A549 treated with AZD2906 at 1 μM for 4 hours (cell line): Measurements from ENCODE around the gene NME3. TPM values are rescaled to one million over a fixed set of nuclear protein-coding genes. Genes with fewer than 3 reads are reported as not detected.

ENCODE experiments used
- total RNA-seq: library from RNA; stranded (reverse); fragments of 200-300 nt; extraction: Qiagen RNA extraction; gene quantifications from 5 replicates; pipeline ENCODE4 v1.2.3, GENCODE V29; 2022

The NME3 gene
- total RNA-seq, result 27.8 to 65.4 TPM (median 62.1 TPM) in 5 replicates

DNA sequence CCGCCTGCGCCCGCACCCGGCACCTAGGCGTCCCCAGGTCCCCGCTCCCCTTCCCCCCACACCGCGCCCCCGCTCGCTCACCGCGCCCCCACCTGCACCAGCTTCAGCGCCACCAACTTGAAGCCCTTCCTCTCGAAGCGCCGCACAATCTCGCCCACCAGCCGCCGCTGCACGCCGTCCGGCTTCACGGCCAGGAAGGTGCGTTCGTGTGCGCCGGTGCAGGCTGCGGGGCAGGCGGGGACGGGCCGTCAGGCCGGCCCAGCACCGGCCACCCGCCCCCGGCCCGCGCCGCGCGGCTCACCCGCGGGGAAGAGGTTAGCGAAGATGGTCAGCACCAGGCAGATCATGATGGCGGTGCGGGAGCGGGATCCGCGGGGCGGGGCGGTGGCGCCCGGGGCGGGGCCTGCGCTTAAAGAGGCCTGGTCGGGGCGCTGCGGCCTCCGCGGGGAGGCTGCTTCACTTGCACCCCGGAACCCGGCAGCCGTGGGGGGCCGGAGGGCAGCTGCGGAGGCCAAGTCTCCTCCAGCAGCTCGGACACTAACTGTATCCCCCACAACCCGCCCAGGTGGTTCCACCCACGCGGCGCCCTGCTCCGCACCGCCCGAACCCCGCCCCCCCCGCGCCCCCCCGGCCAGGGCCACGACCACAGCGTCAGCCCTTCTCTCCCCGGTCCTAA, at the start of gene NME3:
Gene NME3, minus strand, starts transcription at position 356 of the 676 bp plus-strand sequence. Its CDS starts 9 bp downstream, at position 347.

DNA sequence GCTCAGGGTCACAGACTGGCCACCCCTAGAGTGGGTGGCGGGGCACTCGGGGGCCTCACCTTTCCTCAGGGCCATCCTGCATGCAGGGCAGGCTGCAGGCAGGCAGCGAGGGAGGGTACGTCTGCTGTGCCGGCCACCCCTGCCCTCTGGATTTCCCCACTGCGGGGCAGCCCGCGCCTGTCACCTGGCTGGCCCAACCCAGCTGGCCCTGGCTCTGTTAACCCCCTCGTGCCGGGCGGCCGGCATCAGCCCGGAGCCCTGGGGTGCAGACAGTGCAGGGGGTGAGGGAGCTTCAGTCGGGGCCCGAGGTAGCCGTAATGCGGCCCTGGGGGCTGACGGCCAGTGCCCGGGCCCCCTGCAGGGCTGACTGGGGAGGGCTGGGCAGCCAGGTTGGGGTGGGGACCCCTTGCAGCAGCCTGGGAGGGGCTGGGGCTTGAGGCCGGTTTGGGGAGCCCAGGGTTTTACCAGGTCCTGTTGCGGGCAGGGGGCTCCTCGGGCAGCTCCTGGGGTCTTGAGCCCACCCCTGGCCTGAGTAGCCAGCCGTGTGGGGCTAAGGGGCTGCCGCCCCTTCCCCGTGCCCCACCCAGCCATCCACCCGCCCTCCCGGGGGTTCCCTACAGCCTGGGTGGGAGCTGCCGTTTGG, 22.4 kb upstream of the NME3 start, which contains the start of gene IGFALS:
Gene IGFALS, minus strand, starts transcription at position 128 of the 643 bp plus-strand sequence. Its CDS starts 53 bp downstream, at position 75.

DNA sequence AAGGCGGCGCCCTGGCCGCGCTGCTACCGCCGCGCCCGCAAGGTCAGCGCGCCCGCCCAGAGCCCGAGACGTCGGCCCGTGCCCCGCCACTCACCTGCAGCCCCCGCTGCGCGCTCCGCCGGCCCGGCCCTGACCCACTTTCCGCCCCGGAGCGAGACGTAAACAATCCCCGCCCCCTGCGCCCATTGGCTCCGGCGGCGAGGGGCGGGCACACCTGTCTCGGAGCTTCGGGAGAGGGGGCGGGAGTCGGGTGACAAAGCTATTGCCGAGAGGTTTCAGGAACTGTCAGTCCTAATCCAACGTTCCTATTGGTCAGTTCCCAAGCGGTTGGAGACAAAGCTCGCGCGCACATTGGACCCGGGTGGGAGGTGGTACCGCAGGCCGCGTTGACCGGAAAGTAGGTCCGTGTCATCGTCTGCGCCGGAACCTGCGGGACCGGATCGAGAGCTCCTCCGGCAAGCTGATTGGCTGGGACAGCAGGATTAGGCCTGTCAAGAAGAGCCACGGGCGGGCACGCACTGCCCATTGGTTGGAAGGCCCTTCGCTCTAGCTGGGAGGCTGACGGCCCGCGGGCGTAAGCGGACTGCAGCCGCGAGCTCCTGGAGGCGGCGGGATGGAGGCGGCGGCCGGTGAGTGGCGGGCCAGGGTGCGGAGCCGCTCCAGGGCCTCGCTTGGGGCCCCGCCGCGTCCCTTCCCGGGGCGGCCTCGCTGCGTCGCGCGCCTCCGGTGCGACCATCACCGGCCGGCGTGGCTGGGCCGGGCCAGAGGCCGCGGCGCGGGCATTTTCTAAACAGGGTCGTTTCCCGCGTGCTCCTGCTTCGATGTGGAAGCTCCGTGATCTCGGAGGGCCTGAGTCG, 11.3 kb upstream of the NME3 start, which contains the start of the genes NUBP2 and SPSB3:
Gene NUBP2, plus strand, starts transcription at position 553 of the 857 bp plus-strand sequence. Its CDS starts 61 bp downstream, at position 614.
Gene SPSB3, minus strand, starts transcription at position 164 of the 857 bp plus-strand sequence. CDS start 1,088 bp downstream, outside the sequence.

DNA sequence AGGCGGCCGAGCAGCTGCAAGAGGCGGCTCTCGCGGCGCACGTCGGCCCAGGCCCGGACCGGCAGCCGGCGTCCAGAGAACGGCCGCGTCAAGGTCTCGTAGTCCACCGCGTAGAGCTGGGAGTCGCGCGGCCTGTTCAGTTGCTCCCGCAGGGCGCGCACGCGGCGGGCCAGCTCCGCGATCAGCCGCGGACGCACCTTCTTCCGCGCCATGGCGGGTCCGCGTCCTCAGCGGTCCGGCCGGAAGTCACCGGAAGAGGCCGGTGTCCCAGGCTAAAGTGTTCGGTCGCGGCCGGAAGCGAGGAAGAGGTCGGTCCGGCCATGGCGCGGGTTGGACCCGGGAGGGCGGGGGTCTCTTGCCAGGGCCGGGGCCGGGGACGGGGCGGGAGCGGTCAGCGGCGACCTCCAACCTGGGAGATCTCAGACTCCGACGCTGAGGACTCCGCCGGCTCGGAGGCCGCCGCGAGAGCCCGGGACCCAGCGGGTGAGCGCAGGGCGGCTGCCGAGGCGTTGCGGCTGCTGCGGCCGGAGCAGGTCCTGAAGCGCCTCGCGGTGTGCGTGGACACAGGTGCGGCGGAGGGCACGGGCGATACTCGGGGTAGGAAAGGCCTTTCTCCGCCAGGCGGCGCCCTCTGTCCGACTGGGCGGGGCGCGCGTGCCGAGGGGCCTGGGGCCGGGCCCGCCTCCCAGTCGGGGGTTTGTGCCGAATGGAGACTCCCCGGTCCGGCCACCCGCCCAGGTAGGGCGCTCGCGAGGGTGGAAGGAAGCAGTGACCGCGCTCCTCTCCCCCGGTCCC, 1.8 kb upstream of the NME3 start, which contains the start of gene MRPS34:
Gene MRPS34, minus strand, starts transcription at position 227 of the 795 bp plus-strand sequence. Its CDS starts 15 bp downstream, at position 212.

DNA sequence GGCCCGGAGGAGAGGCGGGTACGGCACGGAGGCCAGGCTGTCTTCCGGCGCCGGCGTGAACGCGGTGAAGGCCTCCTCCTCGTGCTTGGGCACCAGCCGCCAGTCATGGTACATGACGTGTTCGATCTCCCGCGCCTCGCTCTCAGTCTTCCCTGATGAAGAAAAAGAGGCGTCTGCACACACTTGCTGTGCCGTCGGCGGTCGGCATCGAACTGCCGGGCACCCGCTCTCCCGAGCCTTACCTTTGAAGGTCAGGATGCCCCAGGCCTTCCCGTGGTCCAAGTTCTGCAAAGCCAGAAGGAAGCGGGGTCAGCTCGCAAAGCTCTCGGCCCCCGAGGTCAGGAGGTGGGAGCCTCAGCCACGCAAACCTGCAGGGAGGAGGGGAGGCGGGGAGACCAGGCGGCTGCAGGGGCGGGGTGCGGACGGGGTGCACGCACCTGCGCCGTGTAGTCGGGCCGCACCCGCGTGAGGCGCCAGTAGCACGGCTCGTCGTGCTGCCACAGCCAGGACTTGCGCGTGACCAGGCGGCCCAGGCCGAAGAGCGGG, 1.1 kb upstream of the NME3 start, which contains the start of gene EME2:
Gene EME2, plus strand, starts transcription at position 449 of the 546 bp plus-strand sequence. CDS start 418 bp downstream, outside the sequence.

Other genes starting within 250 kb of the NME3 start
- gene TMEM204, start 237.9 kb downstream of the NME3 start, total RNA-seq, result 0.08 to 0.11 TPM (median 0.09 TPM) in 4 of 5 replicates, not detected in the other
- 7.5 to 9.6 TPM (median 8.9 TPM) in 5 replicates for gene IFT140, start 159.5 kb downstream of the NME3 start, total RNA-seq
- gene CRAMP1, start 159.2 kb downstream of the NME3 start, total RNA-seq, result 12.9 to 15.9 TPM (median 14.6 TPM) in 5 replicates
- gene JPT2, start 93.3 kb downstream of the NME3 start, total RNA-seq, result 159 to 225 TPM (median 167 TPM) in 5 replicates
- 33.2 to 65.4 TPM (median 50.0 TPM) in 5 replicates for gene MAPK8IP3, start 65.3 kb downstream of the NME3 start, total RNA-seq
- gene EME2, start 1.3 kb upstream of the NME3 start, total RNA-seq, result 5.9 to 12.6 TPM (median 8.3 TPM) in 5 replicates
- gene MRPS34, start 1.6 kb upstream of the NME3 start, total RNA-seq, result 151 to 264 TPM (median 250 TPM) in 5 replicates
- gene SPSB3, start 11.0 kb upstream of the NME3 start, total RNA-seq, result 19.3 to 30.3 TPM (median 29.5 TPM) in 5 replicates
- gene NUBP2, start 11.4 kb upstream of the NME3 start, total RNA-seq, result 60.7 to 88.7 TPM (median 83.0 TPM) in 5 replicates
- gene IGFALS, start 22.2 kb upstream of the NME3 start, total RNA-seq, result 0.03 to 0.18 TPM (median 0.06 TPM) in 4 of 5 replicates, not detected in the other
- 57.8 to 76.0 TPM (median 74.4 TPM) in 5 replicates for gene HAGH, start 55.3 kb upstream of the NME3 start, total RNA-seq
- 46.8 to 52.1 TPM (median 49.6 TPM) in 5 replicates for gene FAHD1, start 55.7 kb upstream of the NME3 start, total RNA-seq
- gene MEIOB, start 100.6 kb upstream of the NME3 start, total RNA-seq, result 1.2 to 2.2 TPM (median 1.4 TPM) in 5 replicates
- gene HS3ST6, start 146.9 kb upstream of the NME3 start, total RNA-seq, result 1.1 to 2.1 TPM (median 2.0 TPM) in 5 replicates
- gene MSRB1, start 171.7 kb upstream of the NME3 start, total RNA-seq, result 32.5 to 43.0 TPM (median 42.2 TPM) in 5 replicates
- 0.09 to 0.11 TPM (median 0.10 TPM) in 3 of 5 replicates, not detected in the others for gene RPL3L, start 183.1 kb upstream of the NME3 start, total RNA-seq
- 247 to 295 TPM (median 252 TPM) in 5 replicates for gene NDUFB10, start 188.0 kb upstream of the NME3 start, total RNA-seq
- gene RPS2, start 193.3 kb upstream of the NME3 start, total RNA-seq, result 3,695 to 5,624 TPM (median 5,467 TPM) in 5 replicates
- not detected in 5 replicates for gene RNF151, start 195.3 kb upstream of the NME3 start, total RNA-seq
- gene TBL3, start 200.5 kb upstream of the NME3 start, total RNA-seq, result 31.6 to 41.2 TPM (median 38.0 TPM) in 5 replicates
- gene NOXO1, start 209.9 kb upstream of the NME3 start, total RNA-seq, result 0.08 to 0.31 TPM (median 0.28 TPM) in 5 replicates
- gene GFER, start 212.7 kb upstream of the NME3 start, total RNA-seq, result 23.0 to 44.4 TPM (median 40.1 TPM) in 5 replicates
- gene SYNGR3, start 218.4 kb upstream of the NME3 start, total RNA-seq, result 5.0 to 9.3 TPM (median 8.2 TPM) in 5 replicates
- 47.7 to 63.8 TPM (median 61.2 TPM) in 5 replicates for gene ZNF598, start 238.3 kb upstream of the NME3 start, total RNA-seq
- 0.65 to 1.4 TPM (median 0.88 TPM) in 5 replicates for gene NPW, start 248.2 kb upstream of the NME3 start, total RNA-seq